K562 (cell line): Measurements from ENCODE around the gene DTNB. TPM values are rescaled to one million over a fixed set of nuclear protein-coding genes. Genes with fewer than 3 reads are reported as not detected.

Experiments
- ATAC-seq: fragments of 200-7000 bp; cut with Tn5 transposase; 3 replicates; pipeline ENCODE4 v1.9.1; 2020; ENCODE audit warnings: moderate library complexity
- BruUV-seq: library from RNA; stranded (reverse); fragments of 400-500 nt; replicated peaks from 2 replicates; lab custom pipeline; 2021; lab: Mats Ljungman, UMichigan
- CTCF ChIA-PET: fragments of 300-600 bp; formaldehyde crosslinking; extraction: SDS; loops from one replicate; lab custom pipeline; 2021; ENCODE audit warnings: low intra/inter-chr PET ratio; lab: Yijun Ruan, JAX
- POLR2A ChIA-PET: fragments of 300-600, 350-650 bp; sonication (Branson Sonifier 250); formaldehyde crosslinking; extraction: SDS; loops from one replicate; lab custom pipeline; 2021; ENCODE audit warnings: antibody characterized with exemption, inconsistent platforms; lab: Yijun Ruan, JAX
- DNase-seq, 4 experiments: peaks; one replicate each; pipeline versions ENCODE4 v3.0.0 to v3.0.0-alpha.2; 2011 to 2018; ENCODE audit warnings: low spot score in 3 of 4, mixed read lengths in 3 of 4; ENCODE audit errors: extremely low read depth in 1 of 4
- FAIRE-seq: peaks from 2 replicates; lab custom pipeline; 2011; peaks lifted over from hg19 to GRCh38; lab: Jason Lieb, UNC
- H2AFZ ChIP-seq: 2 replicates; pipeline ENCODE4 v1.6.0; 2011; ENCODE audit warnings: low read depth, low read length, control low read depth, inconsistent platforms
- H3K27ac ChIP-seq: fragments of 200-600 bp; 3 replicates; pipeline ENCODE4 v1.8.0; 2011; ENCODE audit warnings: low read depth, mild to moderate bottlenecking, control low read depth, inconsistent platforms, low read length, moderate library complexity, mixed read lengths; ENCODE audit errors: extremely low read depth
- H3K27me3 ChIP-seq, 2 experiments: fragments of 300-600 bp in 1 of 2; 2 replicates in 1 of 2; 3 replicates in 1 of 2; pipeline versions ENCODE4 v1.6.0 to v1.8.0; 2011; ENCODE audit warnings: inconsistent platforms in 2 of 2, low read length in 2 of 2, mild to moderate bottlenecking in 1 of 2, mixed read lengths in 1 of 2, moderate library complexity in 1 of 2; ENCODE audit not compliant: control insufficient read depth in 2 of 2, insufficient read depth in 2 of 2
- H3K36me3 ChIP-seq: fragments of 300-600 bp; 3 replicates; pipeline ENCODE4 v1.8.0; 2011; ENCODE audit warnings: mild to moderate bottlenecking, low read length, inconsistent platforms; ENCODE audit not compliant: control insufficient read depth, insufficient read depth
- H3K4me1 ChIP-seq, 2 experiments: fragments of 200-600 bp in 1 of 2; replicated peaks in 1 of 2; 2 replicates in 1 of 2; 3 replicates in 1 of 2; pipeline versions ENCODE4 v1.5.1 to v1.8.0; 2011; ENCODE audit warnings: inconsistent platforms in 2 of 2, low read length in 2 of 2, mild to moderate bottlenecking in 1 of 2, mixed read lengths in 1 of 2, moderate library complexity in 1 of 2; ENCODE audit not compliant: control insufficient read depth in 2 of 2, insufficient read depth in 2 of 2
- H3K4me2 ChIP-seq: 2 replicates; pipeline ENCODE4 v1.6.1; 2011; ENCODE audit warnings: low read length, control low read depth, inconsistent platforms, mixed read lengths; ENCODE audit not compliant: insufficient read depth
- H3K4me3 ChIP-seq: fragments of 200-600 bp; sonication (generic), shearing (Covaris generic); 2 replicates; pipeline ENCODE4 v1.5.1; 2016; ENCODE audit warnings: control low read depth, inconsistent platforms
- H3K79me2 ChIP-seq: fragments of 200-600 bp; 3 replicates; pipeline ENCODE4 v1.8.0; 2011; ENCODE audit warnings: low read length, inconsistent platforms; ENCODE audit not compliant: control insufficient read depth, insufficient read depth
- H3K9ac ChIP-seq, 2 experiments: 2 replicates each; pipeline versions ENCODE4 v1.6.0 to v1.6.1; 2011; ENCODE audit warnings: low read depth in 2 of 2, low read length in 2 of 2, control low read depth in 1 of 2, inconsistent platforms in 1 of 2, mild to moderate bottlenecking in 1 of 2, mixed read lengths in 1 of 2; ENCODE audit not compliant: insufficient read depth in 1 of 2
- H3K9me1 ChIP-seq: one replicate; pipeline ENCODE4 v1.6.0; 2011; ENCODE audit warnings: inconsistent platforms, mild to moderate bottlenecking, low read length, moderate library complexity; ENCODE audit not compliant: control insufficient read depth, insufficient read depth
- H3K9me3 ChIP-seq: replicated peaks from 2 replicates; pipeline ENCODE4 v1.5.1; 2011; ENCODE audit warnings: low read depth, low read length, inconsistent platforms; ENCODE audit not compliant: control insufficient read depth, insufficient read depth
- H4K20me1 ChIP-seq: replicated peaks from 2 replicates; pipeline ENCODE4 v1.6.1; 2011; ENCODE audit warnings: low read length, inconsistent platforms, mixed read lengths; ENCODE audit not compliant: control insufficient read depth, insufficient read depth
- C11orf30 ChIP-seq: fragments of 450-650 bp; IDR thresholded peaks from 2 replicates; pipeline ENCODE4 v1.6.1; 2016; ENCODE audit warnings: low read depth, mild to moderate bottlenecking
- MAFF ChIP-seq: IDR thresholded peaks from 2 replicates; pipeline ENCODE4 v1.6.1; 2012; ENCODE audit warnings: low read length, improper control_type of control experiment
- MAFG ChIP-seq: fragments of 450-650 bp; conservative IDR thresholded peaks from 2 replicates; pipeline ENCODE4 v1.6.1; 2016; ENCODE audit warnings: missing genetic modification characterization, missing compliant biosample characterization
- MTA2 ChIP-seq: fragments of 450-650 bp; IDR thresholded peaks from 2 replicates; pipeline ENCODE4 v1.6.1; 2016; ENCODE audit warnings: low read depth
- RB1 ChIP-seq: fragments of 450-650 bp; IDR thresholded peaks from 2 replicates; pipeline ENCODE4 v1.6.1; 2017; ENCODE audit warnings: low read depth, mild to moderate bottlenecking
- RFX5 ChIP-seq: IDR thresholded peaks from 2 replicates; pipeline ENCODE4 v1.6.1; 2011; ENCODE audit warnings: low read depth, mild to moderate bottlenecking, improper control_type of control experiment, low read length
- SOX6 ChIP-seq: fragments of 450-650 bp; IDR thresholded peaks from 2 replicates; pipeline ENCODE4 v1.6.1; 2014; ENCODE audit warnings: mild to moderate bottlenecking
- ZNF316 ChIP-seq: fragments of 450-650 bp; IDR thresholded peaks from 2 replicates; pipeline ENCODE4 v1.6.1; 2016
- WGBS: fragments of 100-300 bp; shearing (Covaris generic); methylation state at CpG from one replicate; pipeline ENCODE4 v1.1.6; 2016; ENCODE audit warnings: low coverage, mixed read lengths; ENCODE audit not compliant: insufficient coverage; ENCODE audit errors: missing lambda C conversion rate; 5-methylcytosine and 5-hydroxymethylcytosine counted together
- in situ Hi-C: fragments of 300-500 bp; cut with MboI; formaldehyde crosslinking; loops from 4 replicates; pipeline ENCODE4 v1.15.0; 2018; ENCODE audit warnings: inconsistent platforms, mixed read lengths
- intact Hi-C: fragments of 100-400 bp; cut with micrococcal nuclease; formaldehyde crosslinking; loops from 2 replicates; pipeline ENCODE4 v1.14.2; 2022
- polyA plus RNA-seq, 8 experiments: library from polyadenylated mRNA; depleted of rRNA in 4 of 8; stranded (reverse) in 5 of 8; unstranded in 3 of 8; fragments of >200 nt; fragmentation: Nextera tagmentation in 2 of 8; fragmentation: Illumina TruSeq in 1 of 8; extraction: Ambion mirVana in 2 of 8; extraction: Trizol in 1 of 8; gene quantifications; 2 replicates each; pipeline versions ENCODE4 v1.2.1 to v1.2.3, GENCODE V29; 2011 to 2014; ENCODE audit warnings: inconsistent platforms in 1 of 8, missing spikeins in 1 of 8
- total RNA-seq, 7 experiments: library from RNA; depleted of rRNA in 6 of 7; stranded (reverse); fragments of >200 nt in 6 of 7; fragmentation: Illumina TruSeq in 2 of 7; extraction: Trizol in 2 of 7; gene quantifications; 2 replicates each; pipeline versions ENCODE4 v1.2.1 to v1.2.3, GENCODE V29; 2011 to 2021; ENCODE audit warnings: low replicate concordance in 1 of 7

Gene DTNB
- total and polyA plus RNA-seq, 9 of the 15 experiments (the other 6 are each of a cell fraction or from before 2014, with no cell fraction given), result 0.18 to 2.0 (median 0.77) TPM; not detected in 2

GRCh38 chr2:25462021-25462420, 211.4 kb downstream of the DTNB start:
- 0% methylated on average over 6 of the region's 6 CpGs for WGBS
- DNase-seq (no peak), ATAC-seq (no peak), FAIRE-seq (no peak)
- BruUV-seq, result no TSS peak
- Histone ChIP-seq H3K4me3 (no peak overlapping the region), H3K4me1 (no peaks in the 10 kb centered on the region), H2AFZ (no peak overlapping the region), H3K4me2 (no peak overlapping the region), H3K9ac (no peak overlapping the region), H3K9me1 (no peaks in the 10 kb centered on the region), H4K20me1 (no peaks in the 10 kb centered on the region), H3K79me2 (no peaks in the 10 kb centered on the region), H3K27ac (no peak overlapping the region), H3K9me3 (no peaks in the 10 kb centered on the region), H3K27me3 (peaks cover 14 to 38% of the 10 kb centered on the region in 2 experiments), H3K36me3 (no peaks in the 10 kb centered on the region)
- in situ Hi-C loops, result no loop called here
- POLR2A ChIA-PET, result interaction anchor here (1.1 kb wide), 1 partner anchor 19 kb away, joined by 4 read pairs; no protein-coding TSS in a partner anchor
- CTCF ChIA-PET, result no interaction called here
- TF ChIP-seq SOX6 (no peak), MTA2 (no peak), MAFF (peak; percentile 23; the same call in 1 of the 2 replicates), C11orf30 (peak; percentile 40; the same call in 1 of the 2 replicates), MAFG (tag) (peak; percentile 48), RB1 (no peak), RFX5 (no peak), ZNF316 (peak; percentile 69)
- intact Hi-C loops, result no loop called here
